PC-3 (cell line): ENCODE data around the gene MALRD1.

ENCODE experiments used
- CTCF ChIP-seq: fragments of 300-600 bp; sonication (generic); conservative IDR thresholded peaks from 2 replicates; pipeline ENCODE4 v1.5.1; 2017; ENCODE audit warnings: antibody characterized with exemption, low read depth, mild to moderate bottlenecking, low read length
- EZH2phosphoT487 ChIP-seq: fragments of 300-600 bp; sonication (generic); IDR thresholded peaks from 2 replicates; pipeline ENCODE4 v1.6.1; 2018; ENCODE audit warnings: mild to moderate bottlenecking, antibody characterized with exemption, low read length, borderline replicate concordance

DNA sequence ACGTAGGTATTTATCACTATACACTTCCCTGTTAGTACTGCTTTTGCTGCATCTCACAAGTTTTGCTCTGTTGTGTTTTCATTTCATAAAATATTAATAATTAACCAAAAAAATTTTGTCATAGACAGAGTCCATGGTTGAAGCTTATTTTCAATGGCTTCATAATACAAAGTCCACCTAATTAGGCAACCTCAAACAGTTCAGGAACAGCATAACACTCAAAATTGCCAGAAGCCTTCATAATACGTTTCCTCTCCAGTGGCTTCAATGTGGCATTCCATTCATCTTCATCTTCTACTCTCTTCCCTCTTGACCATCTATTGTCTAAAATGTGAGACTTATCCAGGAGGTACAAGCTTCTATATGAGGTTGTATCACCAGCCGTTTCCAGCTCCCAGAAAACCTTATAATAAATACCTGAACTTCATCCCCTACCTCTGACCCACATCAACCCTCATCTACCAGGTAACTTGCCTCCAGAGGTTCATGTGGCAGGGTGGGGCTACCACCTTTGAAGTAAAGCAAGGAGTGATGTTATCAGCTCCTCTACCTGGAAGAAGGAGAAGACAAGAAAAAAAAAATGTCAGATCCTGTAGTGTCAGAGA is 337.3 kb downstream of the MALRD1 start:
- no peak for TF ChIP-seq CTCF
- no peak for TF ChIP-seq EZH2phosphoT487
